ENCODE results near the gene CACNA2D4. TPM values are rescaled to one million over a fixed set of nuclear protein-coding genes. Genes with fewer than 3 reads are reported as not detected.

Gene CACNA2D4
- total and polyA plus RNA-seq, 2 donors (not counting 3 experiments of a cell fraction or from before 2014, with no cell fraction given): 0.58 to 0.73 TPM

DNA sequence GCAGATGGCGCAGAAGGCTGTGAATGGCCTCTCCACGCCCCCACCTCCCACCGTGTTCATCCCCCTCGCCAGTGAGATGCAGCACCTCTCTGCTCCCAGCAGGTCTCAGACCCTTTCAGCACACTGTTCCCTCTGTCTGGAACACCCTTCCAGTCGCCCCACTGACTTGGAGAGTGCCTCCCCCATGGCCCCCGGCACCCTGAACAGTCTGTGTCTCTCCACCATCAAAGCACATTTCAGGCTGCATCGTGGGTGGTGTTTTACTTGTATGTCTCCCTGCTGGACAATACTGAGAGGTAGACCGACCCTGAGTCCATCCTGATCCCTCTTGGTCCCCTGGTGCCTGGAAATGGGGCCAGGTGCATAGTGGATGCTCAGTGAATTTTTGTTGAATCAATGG is 34.9 kb downstream of the CACNA2D4 start:
- no peaks in the 10 kb centered on the region for H3K36me3 ChIP-seq (ENCODE audit: control insufficient read depth in 2 of 2, extremely low read depth in 1 of 2, insufficient read depth in 2 of 2, low read length in 2 of 2)
- H3K9me3 ChIP-seq (replicated peaks; ENCODE audit: control insufficient read depth, insufficient read depth, low read length): no peaks in the 10 kb centered on the region
- H3K9ac ChIP-seq (replicated peaks; ENCODE audit: extremely low read depth, insufficient read depth, low read length): no peak overlapping the region
- DNase-seq (ENCODE audit: low read depth, low spot score) (no peak), FAIRE-seq (no peak)
- intact Hi-C loops (cut with micrococcal nuclease) (no loop called here), dilution Hi-C loops (cut with MboI; ENCODE audit: extremely low pct_ligation_motif_present, low sequenced_read_pairs) (no loop called here)
- no peak overlapping the region for H2AFZ ChIP-seq (ENCODE audit: low read depth, low read length)
- no peaks in the 10 kb centered on the region for H3K27me3 ChIP-seq (ENCODE audit: control insufficient read depth in 2 of 2, insufficient read depth in 2 of 2, low read length in 2 of 2)
- no peak for TF ChIP-seq GATA2 (IDR thresholded peaks at IDR 0.05; ENCODE audit: insufficient read depth, insufficient read length, low read depth, low read length)
- no peak for TF ChIP-seq POLR2AphosphoS5 (IDR thresholded peaks at IDR 0.05; ENCODE audit: insufficient read depth, low read depth, low read length)
- TF ChIP-seq FOS (IDR thresholded peaks at IDR 0.05; ENCODE audit: borderline replicate concordance, insufficient read depth, low read length): no peak
- TF ChIP-seq EZH2 (IDR thresholded peaks at IDR 0.05; ENCODE audit: borderline replicate concordance, low read depth, low read length, severe bottlenecking): no peak
- TF ChIP-seq JUN (IDR thresholded peaks at IDR 0.05; ENCODE audit: borderline replicate concordance, insufficient read depth, insufficient read length, low read depth): no peak
- TF ChIP-seq, protein P1, sequence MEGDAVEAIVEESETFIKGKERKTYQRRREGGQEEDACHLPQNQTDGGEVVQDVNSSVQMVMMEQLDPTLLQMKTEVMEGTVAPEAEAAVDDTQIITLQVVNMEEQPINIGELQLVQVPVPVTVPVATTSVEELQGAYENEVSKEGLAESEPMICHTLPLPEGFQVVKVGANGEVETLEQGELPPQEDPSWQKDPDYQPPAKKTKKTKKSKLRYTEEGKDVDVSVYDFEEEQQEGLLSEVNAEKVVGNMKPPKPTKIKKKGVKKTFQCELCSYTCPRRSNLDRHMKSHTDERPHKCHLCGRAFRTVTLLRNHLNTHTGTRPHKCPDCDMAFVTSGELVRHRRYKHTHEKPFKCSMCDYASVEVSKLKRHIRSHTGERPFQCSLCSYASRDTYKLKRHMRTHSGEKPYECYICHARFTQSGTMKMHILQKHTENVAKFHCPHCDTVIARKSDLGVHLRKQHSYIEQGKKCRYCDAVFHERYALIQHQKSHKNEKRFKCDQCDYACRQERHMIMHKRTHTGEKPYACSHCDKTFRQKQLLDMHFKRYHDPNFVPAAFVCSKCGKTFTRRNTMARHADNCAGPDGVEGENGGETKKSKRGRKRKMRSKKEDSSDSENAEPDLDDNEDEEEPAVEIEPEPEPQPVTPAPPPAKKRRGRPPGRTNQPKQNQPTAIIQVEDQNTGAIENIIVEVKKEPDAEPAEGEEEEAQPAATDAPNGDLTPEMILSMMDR (IDR thresholded peaks at IDR 0.05; ENCODE audit: extremely low read depth in 1 of 2, insufficient read depth in 1 of 2, low read depth in 1 of 2, low read length in 2 of 2): no peak
- TF ChIP-seq, protein P2, sequence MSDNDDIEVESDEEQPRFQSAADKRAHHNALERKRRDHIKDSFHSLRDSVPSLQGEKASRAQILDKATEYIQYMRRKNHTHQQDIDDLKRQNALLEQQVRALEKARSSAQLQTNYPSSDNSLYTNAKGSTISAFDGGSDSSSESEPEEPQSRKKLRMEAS (IDR thresholded peaks at IDR 0.05; ENCODE audit: insufficient read depth, insufficient read length): no peak
- no peak for TF ChIP-seq POLR2A (IDR thresholded peaks at IDR 0.05; ENCODE audit: low read depth, low read length)
- TF ChIP-seq MYC (IDR thresholded peaks at IDR 0.05; ENCODE audit: low read depth, low read length): no peak
- BruUV-seq (replicated peaks): no TSS peak
- H3K4me1 ChIP-seq (ENCODE audit: control insufficient read depth, extremely low read depth, insufficient read depth, low read length): no peaks in the 10 kb centered on the region
- no peak overlapping the region for H3K27ac ChIP-seq (ENCODE audit: insufficient read depth, low read depth, low read length)
- H3K4me3 ChIP-seq (replicated peaks in 1 of 3; ENCODE audit: insufficient read depth in 1 of 3, low read depth in 1 of 3, low read length in 3 of 3): no peak overlapping the region
- ChIA-PET CTCF (interaction anchor here (1.2 kb wide), 1 partner anchor 56 kb away, joined by 3 read pairs; no protein-coding TSS in a partner anchor), POLR2A (no interaction called here)
- H3K4me2 ChIP-seq (ENCODE audit: insufficient read depth, low read length): no peak overlapping the region
- no peaks in the 10 kb centered on the region for H4K20me1 ChIP-seq (replicated peaks; ENCODE audit: control insufficient read depth, extremely low read depth, insufficient read depth, low read length)
- no peaks in the 10 kb centered on the region for H3K9me1 ChIP-seq (replicated peaks; ENCODE audit: control insufficient read depth, extremely low read depth, insufficient read depth, low read length)
- H3K79me2 ChIP-seq (ENCODE audit: control insufficient read depth, insufficient read depth, low read length): no peaks in the 10 kb centered on the region

Measured in endothelial cell of umbilical vein (primary cell).